Stimulated activated CD4-positive, alpha-beta T cell treated with anti-CD3 and anti-CD28 coated beads, Interleukin-2, amount 100 ng/mL, for 48 hours (primary cell): ENCODE data around the gene TAGLN.
"Not testable (repeated sequence)": the region's sequence is repeated elsewhere in the genome, so short reads cannot be mapped to it uniquely, and the experiment has no call there.

Source experiments
- DNase-seq, 2 donors: peaks; one replicate each; pipeline ENCODE4 v3.0.0-alpha.2; 2020

The TAGLN gene

DNA sequence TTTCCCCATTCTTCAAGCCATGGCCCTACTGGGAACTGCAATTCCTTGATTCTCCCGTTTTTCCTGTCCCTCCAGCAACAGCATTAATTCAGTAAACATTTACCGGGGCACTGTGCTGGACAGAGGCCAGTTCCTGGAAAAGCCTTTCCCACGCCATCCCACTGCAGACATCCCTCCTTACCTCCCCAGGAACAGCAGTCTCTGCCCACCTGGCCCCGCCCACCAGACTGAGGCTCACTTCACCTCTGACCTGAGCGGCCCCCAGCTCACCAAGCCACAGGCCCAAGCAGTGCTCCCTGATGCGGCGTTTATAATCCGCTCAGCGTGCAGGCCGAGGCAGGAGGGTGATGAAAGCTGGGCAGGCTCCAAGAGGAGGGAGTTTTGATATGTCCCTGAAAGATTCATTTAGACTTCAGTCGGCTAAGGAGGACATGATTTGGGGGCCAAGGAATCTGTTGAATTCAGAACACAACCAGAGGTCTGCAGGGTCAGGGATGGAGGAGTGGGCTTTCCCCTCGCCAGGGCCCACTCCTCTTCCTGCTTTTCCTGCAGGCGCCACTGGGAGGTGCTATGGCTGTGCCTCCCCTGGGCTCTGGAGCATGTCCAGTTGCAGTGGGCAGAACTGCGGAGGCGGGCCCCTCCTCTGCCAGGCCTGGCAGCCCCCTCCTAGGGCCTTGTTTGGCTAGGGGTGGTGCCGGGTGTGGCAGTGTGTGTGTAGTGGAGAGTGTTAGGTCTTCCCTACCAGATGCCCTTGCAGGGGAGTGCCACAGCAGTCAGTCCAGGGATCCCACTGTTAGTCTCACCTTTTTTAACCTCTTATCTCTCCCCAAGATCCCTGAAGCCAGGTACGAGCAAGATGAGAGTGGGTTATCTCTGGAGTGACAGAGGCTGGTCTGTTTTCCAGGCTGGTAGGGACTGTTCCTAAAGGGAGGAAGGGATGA lies 1.4 kb upstream of the TAGLN start:
- no peak for DNase-seq

DNA sequence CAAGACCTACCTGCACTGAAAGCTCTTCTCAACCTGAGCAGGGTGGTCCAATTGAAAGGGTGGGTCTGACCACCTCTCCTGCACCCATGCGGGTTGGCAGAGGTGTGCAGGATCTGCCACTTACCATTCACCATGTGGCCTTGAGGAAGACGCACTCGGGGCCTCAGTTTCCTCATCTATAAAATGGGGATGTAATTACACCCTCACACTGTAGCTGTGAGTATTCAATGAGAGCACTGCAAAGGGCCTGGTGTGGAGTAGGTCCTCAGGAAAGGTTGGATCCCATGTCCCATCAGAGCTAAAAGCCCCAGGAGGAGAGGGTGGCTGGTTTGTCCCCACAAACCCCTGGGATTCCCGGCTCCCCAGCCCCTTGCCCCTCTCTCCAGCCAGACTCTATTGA lies 557 bp upstream of the TAGLN start:
- DNase-seq: no peak

DNA sequence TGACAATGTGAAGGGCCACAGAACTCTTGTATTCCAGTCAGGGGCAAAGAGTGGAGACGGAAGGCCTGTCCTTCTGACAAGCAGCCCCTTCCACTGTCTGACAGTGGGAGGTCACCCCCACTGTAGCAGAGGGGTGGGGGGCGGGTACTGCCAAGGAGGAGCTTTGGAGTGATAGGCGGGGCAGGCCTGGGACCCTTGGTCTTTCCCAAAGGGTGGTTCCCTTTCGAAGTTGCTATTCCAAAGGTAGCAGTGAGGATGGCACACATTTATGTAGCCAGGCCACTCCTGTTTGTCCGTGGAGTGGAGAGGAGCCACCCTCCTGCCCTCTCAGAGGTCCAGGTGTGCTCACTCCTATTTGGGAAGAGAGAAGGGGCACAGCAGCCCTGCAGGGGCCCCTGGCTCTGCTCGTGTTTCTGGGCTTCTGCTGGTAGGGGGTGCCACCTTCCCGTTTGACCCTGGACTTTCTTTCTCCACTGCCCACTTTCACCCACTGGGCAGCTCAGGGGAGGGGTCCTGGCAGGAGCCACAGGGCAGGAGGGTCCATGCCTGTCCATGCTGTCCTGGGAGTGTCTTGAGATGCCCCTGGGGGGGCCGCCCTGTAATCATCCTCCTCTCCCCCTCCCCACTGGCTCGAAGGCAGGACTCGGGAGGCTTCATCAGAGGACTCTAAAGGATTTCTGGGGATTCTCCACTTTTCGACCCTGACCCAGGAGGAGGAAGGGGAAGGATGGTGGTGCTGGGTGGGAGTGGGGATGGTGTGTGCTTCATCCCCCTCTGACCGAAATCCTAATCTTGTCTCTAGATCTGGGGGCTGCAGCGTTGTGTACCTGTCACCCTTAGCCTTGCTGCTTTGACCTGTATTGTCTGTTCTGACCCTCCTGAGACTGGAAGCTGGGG lies 994 bp downstream of the TAGLN start:
- no peak for DNase-seq

DNA sequence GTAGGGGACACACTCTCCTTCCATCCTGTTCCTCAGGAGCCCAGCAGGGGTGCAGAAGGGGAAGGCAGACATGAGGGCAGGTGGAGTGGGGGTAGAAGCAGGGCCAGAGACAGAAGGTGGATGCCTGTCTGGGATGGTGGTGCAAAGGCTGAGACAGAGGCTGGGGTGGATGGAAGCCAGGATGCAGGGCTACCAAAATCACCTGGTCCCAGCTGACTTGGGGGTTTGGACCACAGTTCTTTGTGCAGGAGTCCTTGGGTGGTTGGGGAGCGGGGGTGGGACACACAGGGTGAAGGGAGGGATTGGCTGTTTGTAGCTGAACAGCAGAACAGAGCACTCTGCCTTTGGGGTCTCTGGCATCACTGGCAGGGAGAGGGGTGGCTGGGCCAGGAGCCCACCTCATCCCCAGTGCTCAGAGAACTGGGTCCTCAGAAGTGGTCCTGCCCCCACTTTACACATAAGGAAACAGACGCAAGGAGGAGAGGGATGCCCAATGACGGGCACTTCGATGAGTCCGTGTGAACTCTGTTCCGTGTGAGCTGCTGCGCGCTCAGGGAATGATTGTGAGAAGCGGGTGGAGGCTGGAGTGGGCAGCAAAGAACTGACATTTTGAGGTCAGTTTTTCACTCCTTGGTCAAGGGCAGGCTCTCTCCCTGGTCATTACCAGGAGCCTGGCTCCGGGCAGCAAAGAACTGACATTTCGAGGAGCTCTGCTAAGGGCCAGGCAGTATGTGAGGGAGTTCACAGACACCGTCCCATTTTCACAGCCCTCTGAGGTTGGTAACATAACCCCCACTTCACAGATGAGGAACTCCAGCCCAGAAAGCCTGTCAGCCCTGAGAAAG lies 1.9 kb downstream of the TAGLN start:
- no peak for DNase-seq

DNA sequence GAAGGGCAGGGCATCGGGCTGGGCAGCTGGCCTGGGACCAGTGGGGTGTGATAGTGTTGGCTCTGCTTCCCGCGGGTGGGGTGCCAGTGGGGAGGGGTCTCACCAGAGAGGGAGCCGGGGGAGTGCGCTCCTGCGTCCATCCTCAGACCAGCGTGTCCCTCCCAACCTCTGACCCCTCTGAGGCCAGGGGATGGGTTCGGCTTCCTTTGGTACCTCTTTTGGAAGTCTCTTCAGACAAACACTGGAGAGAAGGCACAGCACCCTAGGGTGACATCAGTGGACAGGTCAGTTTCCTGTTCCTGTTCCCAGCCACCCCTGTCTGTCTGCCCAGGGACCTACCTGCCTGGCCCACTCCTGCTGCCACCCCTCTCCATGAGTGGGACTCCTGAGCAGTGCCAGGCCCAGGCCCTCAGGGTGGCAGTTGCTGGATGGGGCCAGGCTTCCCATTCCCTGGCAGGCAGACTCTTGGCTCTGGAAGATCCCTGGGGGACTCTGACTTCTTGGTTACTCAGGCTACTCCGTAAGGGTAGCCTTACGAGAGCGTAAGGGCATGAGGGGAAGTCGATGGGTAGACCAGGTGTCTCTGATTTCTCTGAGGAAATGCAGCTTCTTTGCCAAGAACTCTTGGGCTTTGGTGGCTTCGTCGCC lies 2.6 kb downstream of the TAGLN start:
- no peak for DNase-seq

DNA sequence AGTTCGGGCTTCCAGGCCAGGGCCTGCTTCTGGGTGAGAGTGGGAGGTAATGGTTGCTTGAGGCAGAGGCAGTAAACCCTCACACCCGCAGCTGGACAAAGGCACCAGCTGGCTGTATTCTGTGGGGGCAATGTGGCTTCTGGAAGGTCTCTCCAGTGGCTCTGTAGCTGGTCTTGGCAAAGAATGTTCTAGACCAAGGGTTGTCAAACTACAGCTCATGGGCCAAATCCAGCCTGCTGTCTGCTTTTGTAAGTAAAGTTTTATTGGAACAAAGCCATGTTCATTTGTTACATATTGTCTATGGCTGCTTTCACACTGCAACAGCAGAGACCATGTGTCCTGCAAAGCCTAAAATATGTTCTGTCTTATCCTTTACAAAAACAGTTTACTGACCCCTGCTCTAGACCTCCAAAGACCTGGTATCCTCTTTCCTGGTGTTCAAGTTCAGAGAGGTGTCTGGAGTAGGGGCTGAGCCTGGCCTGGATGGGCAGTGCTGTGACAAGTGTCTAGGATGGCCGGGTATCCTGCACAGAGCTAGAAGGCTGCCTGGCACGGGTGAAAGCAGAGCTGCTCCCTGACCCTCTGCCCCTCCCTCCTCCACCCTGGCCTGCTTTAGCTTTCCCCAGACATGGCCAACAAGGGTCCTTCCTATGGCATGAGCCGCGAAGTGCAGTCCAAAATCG lies 3.4 kb downstream of the TAGLN start:
- DNase-seq: no peak

DNA sequence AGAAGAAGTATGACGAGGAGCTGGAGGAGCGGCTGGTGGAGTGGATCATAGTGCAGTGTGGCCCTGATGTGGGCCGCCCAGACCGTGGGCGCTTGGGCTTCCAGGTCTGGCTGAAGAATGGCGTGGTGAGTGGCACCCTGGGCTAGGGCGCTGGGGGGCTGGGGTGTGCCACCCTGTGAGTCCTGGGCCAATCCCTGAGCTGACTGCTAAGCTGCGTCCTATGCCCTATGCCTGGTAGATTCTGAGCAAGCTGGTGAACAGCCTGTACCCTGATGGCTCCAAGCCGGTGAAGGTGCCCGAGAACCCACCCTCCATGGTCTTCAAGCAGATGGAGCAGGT lies 3.9 kb downstream of the TAGLN start:
- no peak for DNase-seq

DNA sequence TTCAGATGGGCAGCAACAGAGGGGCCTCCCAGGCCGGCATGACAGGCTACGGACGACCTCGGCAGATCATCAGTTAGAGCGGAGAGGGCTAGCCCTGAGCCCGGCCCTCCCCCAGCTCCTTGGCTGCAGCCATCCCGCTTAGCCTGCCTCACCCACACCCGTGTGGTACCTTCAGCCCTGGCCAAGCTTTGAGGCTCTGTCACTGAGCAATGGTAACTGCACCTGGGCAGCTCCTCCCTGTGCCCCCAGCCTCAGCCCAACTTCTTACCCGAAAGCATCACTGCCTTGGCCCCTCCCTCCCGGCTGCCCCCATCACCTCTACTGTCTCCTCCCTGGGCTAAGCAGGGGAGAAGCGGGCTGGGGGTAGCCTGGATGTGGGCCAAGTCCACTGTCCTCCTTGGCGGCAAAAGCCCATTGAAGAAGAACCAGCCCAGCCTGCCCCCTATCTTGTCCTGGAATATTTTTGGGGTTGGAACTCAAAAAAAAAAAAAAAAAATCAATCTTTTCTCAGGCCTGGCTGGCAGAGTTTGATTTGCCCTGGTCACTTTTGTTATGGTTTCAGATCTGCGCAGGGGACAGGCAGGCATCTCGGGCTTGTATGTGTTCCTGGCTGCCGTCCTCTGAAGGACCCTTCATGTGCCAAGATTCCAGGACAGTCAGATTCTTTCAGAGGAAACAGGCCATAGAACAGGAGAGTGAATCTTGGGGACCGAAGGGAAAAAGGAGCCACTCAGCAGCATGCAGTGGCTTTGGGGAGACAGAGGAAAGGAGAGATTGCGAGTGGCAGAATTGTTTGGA lies 5.3 kb downstream of the TAGLN start:
- no peak for DNase-seq

DNA sequence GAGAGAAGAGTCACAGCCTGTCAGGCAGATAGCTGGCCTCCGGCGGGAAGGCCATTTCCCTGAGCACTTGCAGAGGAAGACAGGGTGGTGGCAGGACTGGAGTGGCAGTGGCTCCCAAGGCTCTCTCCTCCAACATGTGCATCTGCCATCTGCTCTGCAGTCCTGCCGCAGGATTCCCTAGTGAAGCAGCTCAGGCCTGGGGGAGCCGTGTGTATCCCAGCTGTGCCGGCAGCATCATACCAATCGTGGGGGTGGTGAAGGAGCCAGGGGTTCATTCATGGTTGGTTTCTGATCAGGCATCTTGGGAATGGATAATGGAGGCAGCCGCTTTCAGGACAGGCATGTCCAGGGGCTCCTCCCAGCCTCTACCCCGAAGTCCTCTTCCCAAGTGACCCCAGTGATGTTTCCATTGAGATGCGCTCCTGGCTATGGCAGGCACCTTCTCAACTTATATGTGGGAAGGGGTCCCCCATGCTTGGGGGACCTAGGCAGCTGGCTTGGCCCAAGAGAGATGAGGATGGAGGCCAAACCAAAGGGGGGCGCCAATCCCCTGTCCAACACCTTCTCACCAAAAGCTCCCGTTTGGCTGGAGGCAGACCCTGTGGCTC lies 6.1 kb downstream of the TAGLN start:
- no peak for DNase-seq

DNA sequence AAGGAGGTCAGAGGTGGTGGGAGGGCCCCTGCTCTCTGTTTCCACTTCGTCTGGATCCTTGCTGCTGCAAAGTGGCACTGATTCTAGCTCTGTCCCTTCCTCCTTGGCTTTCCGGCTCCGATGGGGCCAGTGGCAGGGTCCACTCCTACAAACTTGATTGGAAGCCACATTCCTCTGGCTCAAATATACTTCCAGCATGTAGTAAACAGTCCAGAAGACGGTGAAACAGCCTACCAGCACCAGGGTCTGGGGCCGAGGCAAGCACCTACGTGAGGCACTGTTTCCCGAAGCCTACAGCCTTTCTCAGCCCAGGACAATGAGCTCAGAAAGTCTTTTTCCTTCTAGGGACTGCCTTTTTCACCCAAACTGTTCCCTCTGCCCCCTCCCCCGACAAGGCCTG lies 6.9 kb downstream of the TAGLN start:
- DNase-seq: not testable (repeated sequence)

DNA sequence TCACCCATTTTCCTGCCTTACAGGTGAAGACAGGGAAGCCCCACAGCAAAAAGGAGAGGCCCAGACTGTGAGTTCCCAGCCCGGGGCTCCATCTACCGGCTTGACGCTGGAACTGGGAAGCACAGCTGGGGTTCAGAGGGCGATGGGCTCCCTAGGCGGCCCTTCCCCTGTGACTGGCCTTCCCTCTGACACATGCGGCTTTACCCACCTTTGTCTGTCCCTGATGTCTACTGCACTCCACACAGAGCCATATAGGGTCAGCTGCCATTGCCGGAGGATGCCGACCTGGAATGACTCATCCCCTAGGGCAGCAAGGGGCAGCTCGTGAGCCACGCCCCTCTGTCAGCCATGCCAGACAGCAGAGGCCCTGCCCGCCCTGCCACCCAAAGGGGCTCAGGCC lies 7.7 kb downstream of the TAGLN start:
- not testable (repeated sequence) for DNase-seq

DNA sequence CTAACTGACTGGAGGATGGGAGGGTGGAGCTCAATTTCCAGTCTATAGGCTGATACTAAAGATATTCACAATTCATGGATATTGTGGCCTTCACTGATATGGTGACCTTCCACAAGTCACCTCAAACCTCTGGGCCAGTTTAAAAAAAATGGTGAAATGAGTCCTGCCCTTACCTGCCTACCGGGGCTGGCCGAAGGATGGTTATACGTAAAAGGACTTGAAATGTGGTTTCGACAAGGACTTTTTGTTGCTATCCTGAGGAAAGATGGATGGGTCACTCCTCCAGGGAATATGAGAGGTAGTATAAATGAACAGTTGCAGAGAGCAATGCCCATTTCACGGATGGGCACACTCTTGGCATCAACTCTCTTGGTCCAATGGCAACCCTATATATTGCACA lies 8.3 kb downstream of the TAGLN start:
- not testable (repeated sequence) for DNase-seq

DNA sequence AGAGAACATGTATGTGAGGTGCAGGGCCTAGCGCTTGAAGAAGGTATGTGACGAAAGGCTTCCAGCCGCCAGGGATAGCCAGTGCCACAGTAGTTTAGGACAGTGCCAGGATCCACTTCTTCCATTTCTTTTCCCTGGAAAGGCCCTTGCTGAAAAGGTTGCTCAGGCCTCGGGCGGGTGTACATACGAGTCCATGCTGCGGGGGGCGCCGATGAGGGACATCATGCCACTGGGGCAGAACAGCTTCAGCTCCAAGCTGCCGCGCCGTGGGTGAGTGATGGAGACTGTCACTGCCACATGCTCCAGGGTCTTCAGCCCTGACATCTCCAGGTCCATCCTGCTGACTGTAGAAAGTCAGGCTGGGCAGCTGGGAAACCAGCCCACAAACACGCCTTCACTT lies 9.5 kb downstream of the TAGLN start:
- not testable (repeated sequence) for DNase-seq

DNA sequence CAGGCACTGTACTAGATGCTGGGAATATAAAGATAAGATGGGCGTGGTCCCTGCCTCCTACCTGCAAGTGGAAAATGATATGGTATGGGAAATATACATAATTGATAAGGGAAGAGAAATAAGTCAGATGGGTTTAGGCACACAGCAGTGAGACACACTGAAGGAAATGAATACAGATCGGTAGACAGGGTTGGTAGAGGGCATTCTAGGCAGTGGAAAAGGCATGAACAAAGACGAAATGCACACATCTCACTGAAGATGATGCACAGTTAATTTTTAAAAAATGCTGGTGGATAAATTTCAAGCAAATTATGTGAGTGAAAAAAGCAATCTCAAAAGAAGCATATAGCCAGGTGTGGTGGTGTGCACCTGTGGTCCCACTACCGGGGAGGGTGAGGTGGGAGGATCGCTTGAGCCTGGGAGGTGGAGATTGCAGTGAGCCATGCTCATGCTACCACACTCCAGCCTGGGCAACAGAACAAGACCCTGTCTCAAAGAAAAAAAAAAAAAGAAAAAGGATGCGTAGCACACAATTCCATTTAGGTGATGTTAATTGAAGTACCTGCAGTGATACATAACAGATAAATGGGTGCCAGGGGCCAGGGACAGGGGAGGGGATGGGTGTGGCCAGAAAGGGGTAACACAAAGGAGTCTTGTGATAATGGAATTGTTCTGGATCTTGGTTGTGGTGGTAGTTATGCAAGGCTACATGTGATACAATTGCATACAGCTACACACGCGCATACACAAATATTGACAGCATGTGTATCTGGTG lies 10.4 kb downstream of the TAGLN start:
- DNase-seq: not testable (repeated sequence)

DNA sequence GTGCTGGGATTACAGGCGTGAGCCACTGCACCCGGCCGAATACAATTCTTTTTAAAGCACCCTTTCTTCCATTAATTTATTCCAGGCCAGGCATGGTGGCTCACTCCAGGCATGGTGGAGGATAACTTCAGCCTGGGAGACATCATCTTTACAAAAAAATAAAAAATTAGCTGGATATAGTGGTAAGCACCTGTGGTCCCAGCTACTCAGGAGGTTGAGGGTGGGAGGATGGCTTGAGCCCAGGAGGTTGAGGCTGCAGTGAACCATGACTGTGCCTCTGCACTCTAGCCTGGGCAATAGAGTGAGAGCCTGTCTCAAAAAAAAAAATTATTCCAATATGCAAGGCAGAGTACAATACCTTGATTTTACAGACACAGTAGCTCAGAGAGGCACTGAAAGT lies 11.4 kb downstream of the TAGLN start:
- DNase-seq: no peak

DNA sequence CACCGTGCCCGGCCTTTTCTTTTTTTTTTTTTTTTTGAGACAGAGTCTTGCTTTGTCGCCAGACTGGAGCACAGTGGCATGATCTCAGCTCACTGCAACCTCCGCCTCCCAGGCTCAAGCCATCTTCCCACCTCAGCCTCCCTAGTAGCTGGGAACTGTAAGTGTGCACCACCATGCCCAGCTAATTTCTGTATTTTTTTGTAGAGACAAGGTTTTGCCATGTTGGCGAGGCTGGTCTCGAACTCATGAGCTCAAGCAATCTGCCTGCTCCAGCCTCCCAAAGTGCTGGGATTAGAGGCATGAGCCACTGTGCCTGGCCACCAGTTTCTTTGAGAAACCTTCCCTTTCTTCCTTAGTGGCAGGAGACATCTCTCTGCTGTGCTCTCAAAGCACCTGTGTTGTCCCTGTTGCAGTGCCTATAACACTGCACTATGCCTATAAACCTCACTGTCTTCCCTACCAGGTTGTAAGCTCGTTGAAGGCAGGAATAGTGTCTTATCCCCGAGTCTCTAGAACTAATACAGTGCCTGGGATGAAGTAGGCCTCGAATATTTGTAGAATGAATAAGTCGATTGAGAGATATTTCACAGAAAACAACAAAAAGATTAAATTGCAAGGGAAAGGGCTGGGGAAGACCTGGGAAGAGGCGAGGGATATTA lies 13.7 kb downstream of the TAGLN start:
- DNase-seq: no peak

DNA sequence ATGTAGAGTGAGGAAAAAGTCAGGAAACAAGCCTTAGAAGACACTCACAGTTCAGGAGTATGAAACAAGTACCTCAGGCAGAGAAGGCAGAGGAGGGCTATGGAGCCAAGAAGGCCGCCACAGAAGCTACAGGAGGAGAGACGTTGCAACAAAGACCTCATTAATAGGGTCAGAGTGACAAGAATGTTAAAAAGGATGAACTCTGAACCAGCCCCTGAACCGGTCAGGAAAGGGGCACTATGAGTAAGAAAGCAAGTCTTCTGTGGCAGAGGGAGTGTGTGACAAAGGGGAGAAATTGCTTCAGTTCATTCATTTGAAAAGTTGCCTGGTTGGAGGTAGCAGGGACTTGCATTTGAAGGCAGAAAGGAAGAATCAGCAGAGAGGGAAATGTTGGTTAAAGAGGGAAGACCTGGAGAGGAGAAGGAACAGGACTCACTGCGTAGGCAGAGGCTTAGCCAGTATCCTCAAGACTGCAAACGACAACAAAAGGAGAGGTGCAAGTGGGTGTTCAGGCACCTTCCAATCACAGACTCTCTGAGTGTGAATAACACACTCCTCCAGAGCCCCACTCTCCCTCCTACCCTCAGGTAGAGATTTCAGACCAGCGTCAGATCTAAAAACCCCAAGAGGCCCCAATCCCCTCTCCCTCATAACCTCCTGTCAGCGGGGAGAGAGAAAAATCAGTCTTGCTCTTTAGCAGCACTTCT lies 15.4 kb downstream of the TAGLN start:
- DNase-seq: no peak
